ENCODE data around the gene ZMAT1.
"Not testable (repeated sequence)": the region's sequence is repeated elsewhere in the genome, so short reads cannot be mapped to it uniquely, and the experiment has no call there.

The ZMAT1 gene

GRCh38 chrX:101931488-101932248 is at the start of gene ZMAT1:
ZMAT1 (minus strand) TSS chrX:101932027; CDS start chrX:101932008, 19 bp downstream.
- peak; percentile 5 for FAIRE-seq

DNA sequence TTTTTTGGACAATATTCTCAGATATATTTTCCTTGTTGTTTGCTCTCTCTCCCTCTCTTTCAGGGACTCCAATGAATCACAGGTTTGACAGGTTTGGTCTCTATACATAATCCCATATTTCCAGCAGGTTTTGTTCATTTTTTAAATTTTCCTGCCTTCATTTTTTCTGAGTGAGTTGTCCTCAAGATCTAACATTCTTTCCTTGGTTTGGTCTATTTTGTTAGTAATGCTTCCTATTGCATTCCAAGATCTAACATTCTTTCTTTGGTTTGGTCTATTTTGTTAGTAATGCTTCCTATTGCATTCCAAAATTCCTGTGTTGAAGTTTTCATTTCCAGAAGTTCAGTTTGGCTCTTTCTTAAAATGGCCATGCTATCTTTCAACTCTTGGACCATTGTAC is 45.3 kb upstream of the ZMAT1 start:
- no peak for FAIRE-seq

DNA sequence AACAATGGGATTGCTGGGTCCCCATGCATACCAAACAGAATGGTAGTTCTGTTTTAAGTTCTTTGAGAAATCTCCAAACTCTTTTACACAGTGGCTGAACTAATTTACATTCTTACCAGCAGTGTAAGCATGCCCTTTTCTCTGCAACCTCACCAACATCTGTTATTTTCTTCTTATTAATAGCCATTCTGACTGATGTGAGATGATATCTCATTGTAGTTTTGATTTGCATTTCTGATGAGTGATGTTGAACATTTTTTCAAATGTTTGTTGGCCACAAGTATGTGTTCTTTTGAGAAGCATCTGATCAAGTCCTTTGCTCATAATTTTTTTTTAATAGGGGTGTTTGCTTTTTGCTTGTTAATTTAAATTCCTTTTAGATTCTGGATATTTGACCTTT is 41.2 kb upstream of the ZMAT1 start:
- FAIRE-seq: peak; percentile 51

- FAIRE-seq: not testable (repeated sequence)
Observed at GRCh38 chrX:101964923-101965539, 33.2 kb upstream of the ZMAT1 start.

GRCh38 chrX:101958139-101958538 is 26.3 kb upstream of the ZMAT1 start:
- no peak for FAIRE-seq

DNA sequence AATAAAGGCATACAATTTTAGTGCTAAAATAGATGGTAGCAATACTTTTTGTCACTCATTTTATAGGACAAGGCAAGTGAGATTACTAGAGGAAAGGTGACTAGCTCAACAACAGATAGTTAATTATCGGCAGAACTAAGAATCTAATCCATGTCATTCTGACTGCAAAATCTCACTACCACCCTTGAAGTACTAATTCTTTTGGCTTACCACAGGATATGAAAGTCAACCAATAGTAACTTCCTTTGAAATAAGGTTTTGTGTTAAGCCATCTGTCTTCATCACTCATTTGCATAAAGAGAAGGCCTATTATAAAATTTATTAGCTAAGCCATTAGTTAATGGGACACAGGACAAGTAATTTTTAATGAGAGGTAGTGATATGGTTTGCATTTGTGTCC is 25.3 kb upstream of the ZMAT1 start:
- no peak for FAIRE-seq

DNA sequence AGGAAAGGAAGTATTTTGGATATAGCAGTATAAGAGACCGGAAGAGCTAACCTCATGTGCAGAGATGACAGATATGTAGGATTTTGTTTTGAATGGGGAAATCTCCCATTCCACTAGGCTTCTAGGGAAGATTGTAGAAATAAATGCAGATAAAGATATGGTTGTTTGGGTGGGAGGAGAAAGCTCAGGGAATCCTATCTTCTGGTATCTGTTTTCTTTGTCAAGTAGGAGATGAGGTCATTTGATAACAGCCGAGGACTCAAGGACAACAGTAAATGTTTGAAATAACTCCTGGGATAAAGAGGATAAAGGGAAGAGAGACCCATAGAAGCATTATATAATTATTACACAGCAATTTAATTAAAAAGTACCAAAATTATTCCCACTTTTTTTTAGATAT is 24.7 kb upstream of the ZMAT1 start:
- FAIRE-seq: no peak

GRCh38 chrX:101950581-101950980 is 18.8 kb upstream of the ZMAT1 start:
- no peak for FAIRE-seq

DNA sequence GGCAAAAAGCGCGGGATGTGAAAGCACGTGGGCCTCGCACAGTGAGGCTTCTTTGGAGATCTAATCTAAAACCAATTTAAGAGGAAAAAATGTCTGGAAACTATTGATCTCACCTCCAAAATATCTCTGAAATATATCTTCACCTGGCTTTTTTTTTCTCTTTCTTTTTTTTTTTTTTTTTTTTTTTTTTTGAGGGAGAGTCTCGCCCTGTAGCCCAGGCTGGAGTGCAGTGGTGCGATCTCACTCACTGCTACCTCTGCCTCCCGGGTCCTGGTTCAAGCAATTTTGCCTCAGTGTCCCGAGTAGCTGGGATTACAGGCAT is 383 bp upstream of the ZMAT1 start:
- FAIRE-seq: no peak

DNA sequence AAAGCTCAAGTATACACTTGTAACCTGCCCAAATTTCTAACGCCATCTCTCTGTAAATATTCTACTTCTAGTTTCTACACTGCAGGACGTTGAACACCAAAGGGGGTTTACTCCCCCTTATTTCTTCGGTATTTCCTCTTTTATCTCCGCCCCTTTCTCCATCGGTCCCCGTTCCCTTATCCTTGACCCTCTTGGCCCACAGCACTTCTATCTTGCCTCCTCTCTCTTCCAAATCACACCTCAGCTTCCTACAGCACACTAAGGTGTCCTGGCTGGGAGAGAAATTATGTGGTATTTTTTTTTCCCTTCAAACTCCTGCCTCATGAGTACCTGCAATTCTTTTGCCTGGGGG is 715 bp downstream of the ZMAT1 start:
- FAIRE-seq: no peak

DNA sequence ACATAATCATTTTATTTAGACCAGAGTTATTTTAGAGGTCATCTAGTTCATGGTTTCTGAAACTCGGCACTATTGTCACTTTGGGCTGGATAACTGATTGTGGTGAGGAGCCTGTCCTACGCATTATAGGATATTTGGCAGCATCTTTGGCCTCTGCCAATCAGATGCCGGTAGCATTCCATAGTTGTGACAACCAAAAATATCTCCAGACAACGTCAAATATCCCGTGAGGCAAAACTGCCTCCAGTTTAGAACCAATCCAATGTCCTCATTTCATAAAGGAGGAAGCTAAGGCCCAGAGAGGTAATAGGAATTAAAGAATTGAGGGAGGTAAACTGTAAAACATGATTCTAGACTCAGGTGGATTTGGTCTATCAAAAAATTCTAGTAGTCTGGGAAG is 6.1 kb downstream of the ZMAT1 start:
- no peak for FAIRE-seq

- FAIRE-seq: no peak
Observed at GRCh38 chrX:101918751-101919150, 13.1 kb downstream of the ZMAT1 start.

- FAIRE-seq: no peak
Observed at GRCh38 chrX:101906136-101906796, 25.6 kb downstream of the ZMAT1 start.

GRCh38 chrX:101904996-101905395 is 26.8 kb downstream of the ZMAT1 start:
- no peak for FAIRE-seq

Data from colon (tissue), 2 donors.